Rectal smooth muscle tissue (tissue), 1 donor: ENCODE results near the gene BAIAP2L1.
"Not testable (repeated sequence)": the region's sequence is repeated elsewhere in the genome, so short reads cannot be mapped to it uniquely, and the experiment has no call there.

Experiments
- H3K27ac ChIP-seq: one replicate; pipeline ENCODE4 v1.7.0; 2013; ENCODE audit warnings: low read depth, low read length, inconsistent platforms
- H3K27me3 ChIP-seq: one replicate; pipeline ENCODE4 v1.7.0; 2013; ENCODE audit warnings: low read length; ENCODE audit not compliant: control insufficient read depth, insufficient read depth
- H3K36me3 ChIP-seq: one replicate; pipeline ENCODE4 v1.7.0; 2013; ENCODE audit warnings: low read length; ENCODE audit not compliant: control insufficient read depth, insufficient read depth
- H3K4me1 ChIP-seq: one replicate; pipeline ENCODE4 v1.7.0; 2013; ENCODE audit warnings: low read length; ENCODE audit not compliant: control insufficient read depth, insufficient read depth
- H3K4me3 ChIP-seq: one replicate; pipeline ENCODE4 v1.7.0; 2013; ENCODE audit warnings: low read length
- H3K9ac ChIP-seq: one replicate; pipeline ENCODE4 v1.7.0; 2013; ENCODE audit warnings: low read length

The BAIAP2L1 gene

DNA sequence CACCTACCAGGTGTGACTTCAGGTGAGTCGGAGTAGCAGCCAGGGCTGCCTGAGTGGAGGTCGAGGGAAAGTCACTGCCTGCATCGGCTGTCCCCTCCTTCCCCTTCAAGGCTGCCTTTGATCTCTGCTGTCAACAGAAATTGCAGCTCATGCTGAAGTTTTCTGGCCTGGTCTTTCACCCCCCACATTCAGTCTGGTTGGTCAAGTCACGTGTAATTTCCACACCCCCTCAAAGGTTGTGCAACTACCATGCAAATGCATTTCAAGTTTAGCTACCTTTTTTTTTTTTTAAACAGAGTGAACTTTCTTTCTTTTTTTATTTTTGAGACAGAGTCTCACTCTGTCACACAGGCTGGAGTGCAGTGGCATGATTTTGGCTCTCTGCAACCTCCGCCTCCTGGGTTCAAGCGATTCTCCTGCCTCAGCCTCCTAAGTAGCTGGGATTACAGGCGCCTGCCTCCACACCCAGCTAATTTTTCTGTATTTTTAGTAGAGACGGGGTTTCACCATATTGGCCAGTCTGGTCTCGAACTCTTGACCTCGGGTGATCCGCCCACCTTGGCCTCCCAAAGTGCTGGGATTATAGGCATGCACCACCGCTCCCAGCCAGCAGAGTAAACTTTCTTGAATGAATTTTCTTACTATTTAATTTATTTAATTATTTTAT, 16.8 kb upstream of the BAIAP2L1 start:
- not testable (repeated sequence) for H3K27me3 ChIP-seq, H3K9ac ChIP-seq, H3K4me1 ChIP-seq, H3K36me3 ChIP-seq, H3K4me3 ChIP-seq, H3K27ac ChIP-seq

GRCh38 chr7:98414205-98414900, 13.5 kb upstream of the BAIAP2L1 start:
- no peaks in the 10 kb centered on the region for H3K27me3 ChIP-seq
- no peak overlapping the region for H3K27ac ChIP-seq
- H3K4me3 ChIP-seq = no peak overlapping the region
- no peaks in the 10 kb centered on the region for H3K4me1 ChIP-seq
- no peak overlapping the region for H3K9ac ChIP-seq
- H3K36me3 ChIP-seq = no peaks in the 10 kb centered on the region

- not testable (repeated sequence) for H3K27ac ChIP-seq, H3K4me1 ChIP-seq, H3K4me3 ChIP-seq, H3K27me3 ChIP-seq, H3K36me3 ChIP-seq, H3K9ac ChIP-seq
Observed at GRCh38 chr7:98413655-98414054, 12.8 kb upstream of the BAIAP2L1 start.

DNA sequence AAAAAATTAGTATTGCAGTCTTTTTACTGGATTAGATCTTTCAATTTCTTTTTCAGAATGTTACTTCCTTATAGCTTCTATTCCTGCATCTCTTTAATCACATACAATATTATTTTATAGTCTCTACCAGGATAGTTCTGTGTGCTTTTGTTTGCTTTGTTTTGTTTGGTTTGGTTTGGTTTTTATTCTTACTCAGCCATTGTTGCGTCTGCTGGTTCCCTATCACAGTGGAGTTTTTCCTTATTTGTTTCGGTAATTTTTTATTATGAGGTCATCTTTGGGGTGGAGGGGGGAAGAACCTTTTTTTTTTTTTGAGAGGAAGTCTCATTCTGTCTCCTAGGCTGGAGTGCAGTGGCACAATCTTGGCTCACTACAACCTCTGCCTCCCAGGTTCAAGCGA, 9.0 kb upstream of the BAIAP2L1 start:
- Histone ChIP-seq H3K36me3 (no peaks in the 10 kb centered on the region), H3K9ac (no peak overlapping the region), H3K4me1 (no peaks in the 10 kb centered on the region), H3K4me3 (no peak overlapping the region), H3K27ac (no peak overlapping the region), H3K27me3 (no peaks in the 10 kb centered on the region)

- H3K27ac ChIP-seq, H3K4me3 ChIP-seq, H3K9ac ChIP-seq, H3K27me3 ChIP-seq, H3K4me1 ChIP-seq, H3K36me3 ChIP-seq: not testable (repeated sequence)
Observed at GRCh38 chr7:98408146-98408545, 7.3 kb upstream of the BAIAP2L1 start.

DNA sequence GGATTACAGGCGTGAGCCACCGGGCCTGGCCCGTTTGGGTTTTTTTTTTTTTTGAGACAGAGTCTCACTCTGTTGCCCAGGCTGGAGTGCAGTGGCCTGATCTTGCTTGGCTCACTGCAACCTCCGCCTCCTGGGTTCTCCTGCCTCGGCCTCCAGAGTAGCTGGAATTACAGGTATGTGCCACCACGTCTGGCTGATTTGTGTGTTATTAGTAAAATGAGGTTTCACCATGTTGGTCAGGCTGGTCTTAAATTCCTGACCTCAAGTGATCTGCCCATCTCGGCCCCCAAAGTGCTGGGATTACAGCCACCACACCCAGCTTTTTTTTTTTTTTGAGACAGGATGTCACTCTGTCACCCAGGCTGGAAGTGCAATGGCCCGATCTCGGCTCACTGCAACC, 5.9 kb upstream of the BAIAP2L1 start:
- Histone ChIP-seq H3K36me3 (no peaks in the 10 kb centered on the region), H3K27me3 (no peaks in the 10 kb centered on the region), H3K9ac (no peak overlapping the region), H3K4me3 (no peak overlapping the region), H3K27ac (no peak overlapping the region), H3K4me1 (no peaks in the 10 kb centered on the region)

GRCh38 chr7:98404840-98405239, 4.0 kb upstream of the BAIAP2L1 start:
- H3K9ac ChIP-seq = no peak overlapping the region
- no peaks in the 10 kb centered on the region for H3K36me3 ChIP-seq
- no peaks in the 10 kb centered on the region for H3K4me1 ChIP-seq
- no peak overlapping the region for H3K4me3 ChIP-seq
- H3K27me3 ChIP-seq = no peaks in the 10 kb centered on the region
- no peak overlapping the region for H3K27ac ChIP-seq

DNA sequence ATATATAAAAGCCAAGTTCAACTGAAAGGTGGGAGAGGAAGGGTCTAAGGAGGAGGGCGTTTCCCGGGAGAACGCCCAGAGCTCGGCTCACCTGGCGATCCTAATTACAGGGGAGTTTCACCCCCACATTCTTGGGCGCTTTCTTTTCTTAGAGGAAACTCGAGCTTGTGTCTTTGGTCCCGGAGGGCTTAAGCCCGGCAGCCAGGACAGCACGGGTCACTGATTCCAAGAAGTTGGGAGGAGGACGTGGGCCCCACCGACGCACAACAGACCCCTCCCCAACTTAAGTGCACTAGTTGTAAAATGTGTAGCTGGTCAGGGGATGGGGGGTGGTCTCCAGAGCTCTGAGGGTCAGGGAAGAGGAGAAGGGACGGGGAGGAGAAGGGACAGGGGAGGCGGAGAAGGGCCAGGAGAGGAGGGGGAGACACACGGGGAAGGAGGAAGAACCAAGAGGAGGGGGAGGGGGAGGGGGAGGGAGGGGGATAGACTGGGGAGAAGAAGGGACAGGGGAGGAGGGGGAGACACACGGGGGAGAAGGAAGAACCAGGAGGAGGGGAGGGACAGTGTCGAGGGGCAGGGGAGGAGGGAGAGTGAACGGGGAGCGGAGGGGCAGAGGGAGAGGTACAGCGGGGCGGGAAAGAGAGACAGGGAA, 874 bp downstream of the BAIAP2L1 start:
- Histone ChIP-seq H3K4me3 (peak overlapping the region; percentile 64), H3K27me3 (no peaks in the 10 kb centered on the region), H3K4me1 (no peaks in the 10 kb centered on the region), H3K9ac (no peak overlapping the region), H3K27ac (no peak overlapping the region), H3K36me3 (no peaks in the 10 kb centered on the region)

DNA sequence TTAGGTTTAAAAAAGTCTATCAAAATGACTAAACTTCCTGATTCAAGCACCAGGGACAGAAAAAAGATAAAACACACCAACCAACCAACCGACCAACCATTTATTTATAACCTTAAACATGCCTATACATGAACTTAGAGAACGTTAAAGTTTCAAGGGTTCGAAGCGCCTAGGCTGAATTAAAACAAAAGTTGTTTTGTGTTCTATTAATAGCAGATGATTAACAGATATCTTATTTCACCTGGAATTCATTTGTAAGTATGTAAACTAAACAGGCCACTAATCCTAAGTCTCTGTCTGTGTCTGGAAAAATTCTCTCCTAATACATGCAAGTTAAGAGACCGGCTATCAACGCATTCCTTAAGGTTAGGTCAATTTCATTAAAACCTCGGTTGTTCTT, 1.4 kb downstream of the BAIAP2L1 start:
- Histone ChIP-seq H3K4me1 (no peaks in the 10 kb centered on the region), H3K27ac (no peak overlapping the region), H3K4me3 (peak overlapping the region; percentile 64), H3K27me3 (no peaks in the 10 kb centered on the region), H3K9ac (no peak overlapping the region), H3K36me3 (no peaks in the 10 kb centered on the region)

DNA sequence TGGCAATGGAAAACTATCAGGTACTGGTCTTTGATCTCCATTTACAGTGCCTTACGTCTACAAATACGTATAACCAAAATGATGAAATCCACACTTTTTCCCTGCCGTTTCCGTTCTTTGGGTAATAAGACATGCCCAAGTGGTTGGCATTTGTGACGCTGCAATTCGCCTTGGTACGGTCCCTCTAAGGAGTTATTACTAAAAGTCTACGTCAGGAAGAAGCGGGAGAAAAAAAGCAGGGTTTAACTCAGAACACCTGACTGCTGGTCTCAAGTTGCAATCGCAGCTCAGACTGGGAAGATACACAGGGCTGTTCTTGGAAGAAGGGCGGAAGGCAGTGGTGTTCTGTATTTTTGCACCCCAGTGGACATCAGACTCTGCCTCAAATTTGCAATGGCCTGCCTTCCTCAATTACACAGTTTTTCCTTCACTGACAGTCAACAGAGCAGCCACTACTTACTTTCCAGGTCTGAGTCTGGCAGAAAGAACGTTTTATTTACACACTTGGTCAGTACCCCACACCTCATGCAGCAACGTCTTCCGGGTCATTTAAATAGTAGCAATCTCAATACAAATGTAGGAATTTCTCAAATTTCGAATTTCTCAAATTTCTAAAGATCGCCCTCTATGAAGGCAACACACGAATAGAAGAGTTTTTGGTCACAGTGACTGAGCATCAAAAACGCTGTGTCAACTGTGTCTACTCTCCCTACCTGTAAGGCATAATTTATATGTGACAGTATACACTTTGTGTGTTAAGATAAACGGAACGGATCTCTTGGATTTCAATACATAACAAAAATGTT, 2.1 kb downstream of the BAIAP2L1 start:
- Histone ChIP-seq H3K4me3 (no peak overlapping the region), H3K4me1 (no peaks in the 10 kb centered on the region), H3K9ac (no peak overlapping the region), H3K36me3 (no peaks in the 10 kb centered on the region), H3K27ac (no peak overlapping the region), H3K27me3 (no peaks in the 10 kb centered on the region)

GRCh38 chr7:98396768-98397167, 4.1 kb downstream of the BAIAP2L1 start:
- H3K4me3 ChIP-seq = no peak overlapping the region
- H3K4me1 ChIP-seq = no peaks in the 10 kb centered on the region
- H3K27me3 ChIP-seq = no peaks in the 10 kb centered on the region
- no peak overlapping the region for H3K9ac ChIP-seq
- H3K36me3 ChIP-seq = no peaks in the 10 kb centered on the region
- H3K27ac ChIP-seq = no peak overlapping the region

DNA sequence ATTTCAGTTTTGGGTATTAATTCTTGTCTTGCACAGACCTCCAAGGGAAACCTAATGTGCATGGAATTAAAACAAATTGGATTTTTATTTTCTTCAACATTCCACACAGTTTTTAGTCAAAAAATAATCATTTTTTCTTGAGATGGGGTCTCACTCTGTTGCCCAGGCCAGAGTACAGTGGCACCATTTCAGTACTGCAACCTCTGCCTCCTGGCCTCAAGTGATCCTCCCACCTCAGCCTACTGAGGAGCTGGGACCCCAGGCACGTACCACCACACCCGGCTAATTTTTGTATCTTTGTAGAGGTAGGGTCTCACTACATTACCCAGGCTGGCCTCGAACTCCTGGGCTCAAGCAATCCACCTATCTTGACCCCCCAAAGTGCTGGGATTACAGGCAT, 4.9 kb downstream of the BAIAP2L1 start:
- Histone ChIP-seq H3K36me3 (no peaks in the 10 kb centered on the region), H3K9ac (no peak overlapping the region), H3K4me3 (no peak overlapping the region), H3K4me1 (no peaks in the 10 kb centered on the region), H3K27me3 (no peaks in the 10 kb centered on the region), H3K27ac (no peak overlapping the region)
